Gastroesophageal sphincter (tissue), 4 donors: ENCODE results near the gene EPHB1. TPM values are rescaled to one million over a fixed set of nuclear protein-coding genes. Genes with fewer than 3 reads are reported as not detected.

ENCODE experiments used
- ATAC-seq: fragments of 150-250 bp; one replicate; pipeline ENCODE4 v1.9.1; 2016; ENCODE audit warnings: mild to moderate bottlenecking, moderate library complexity
- H3K27ac ChIP-seq, 4 donors: fragments of 200-600 bp; sonication (generic) in 3 of 4; 1 replicate in 3 of 4; 2 replicates in 1 of 4; pipeline ENCODE4 v1.5.1; 2016 to 2019
- H3K27me3 ChIP-seq: fragments of 200-600 bp; sonication (generic); one replicate; pipeline ENCODE4 v1.5.1; 2019
- H3K36me3 ChIP-seq, 2 donors: fragments of 200-600 bp; sonication (generic); one replicate each; pipeline ENCODE4 v1.5.1; 2019; ENCODE audit warnings: control low read depth in 1 of 2
- H3K4me1 ChIP-seq, 3 donors: fragments of 200-600 bp; sonication (generic); 1 replicate in 2 of 3; 2 replicates in 1 of 3; pipeline ENCODE4 v1.5.1; 2016 to 2019; ENCODE audit warnings: control low read depth in 2 of 3
- H3K4me3 ChIP-seq, 2 donors: fragments of 200-600 bp; sonication (generic); one replicate each; pipeline ENCODE4 v1.5.1; 2019; ENCODE audit warnings: mild to moderate bottlenecking in 1 of 2, moderate library complexity in 1 of 2
- H3K9me3 ChIP-seq, 3 donors: fragments of 200-600 bp; sonication (generic); one replicate each; pipeline ENCODE4 v1.5.1; 2017 to 2019; ENCODE audit warnings: control low read depth in 2 of 3
- CTCF ChIP-seq, 4 experiments: fragments of 200-600 bp in 2 of 4; fragments of 450-650 bp in 2 of 4; sonication (generic) in 1 of 4; IDR thresholded peaks; one replicate each; pipeline ENCODE4 v1.5.1; 2017 to 2019; ENCODE audit warnings: antibody characterized with exemption in 4 of 4, mild to moderate bottlenecking in 2 of 4, moderate library complexity in 2 of 4
- EP300 ChIP-seq: sonication (generic); formaldehyde crosslinking; IDR thresholded peaks from one replicate; pipeline ENCODE4 v1.6.1; 2017; ENCODE audit warnings: antibody characterized with exemption, mild to moderate bottlenecking
- POLR2A ChIP-seq, 2 donors: fragments of 450-650 bp; IDR thresholded peaks; one replicate each; pipeline ENCODE4 v1.6.1; 2017; ENCODE audit warnings: antibody characterized with exemption in 2 of 2, mild to moderate bottlenecking in 2 of 2, moderate library complexity in 1 of 2
- POLR2AphosphoS5 ChIP-seq: sonication (generic); formaldehyde crosslinking; IDR thresholded peaks from one replicate; pipeline ENCODE4 v1.6.1; 2017; ENCODE audit warnings: antibody characterized with exemption
- WGBS, 2 donors: methylation state at CpG; one replicate each; pipeline ENCODE4 v1.1.5; 2018; ENCODE audit warnings: low coverage in 1 of 2; 5-methylcytosine and 5-hydroxymethylcytosine counted together
- total RNA-seq, 4 donors: library from RNA; depleted of rRNA; stranded (reverse); fragments of >200 nt; gene quantifications; one replicate each; pipeline ENCODE4 v1.1.0, GENCODE V29; 2016

EPHB1 gene
- 1 to 10 TPM in 2 of 4 donors, under 1 TPM in 1, not detected in 1; 0.81 to 5.7 (median 2.5) TPM for total RNA-seq

GRCh38 chr3:134794950-134795745 lies at the start of gene EPHB1:
Gene EPHB1 (plus strand): TSS chr3:134795260.
- TF ChIP-seq POLR2AphosphoS5 (peak; percentile 56), POLR2A (IDR thresholded peaks at IDR 0.05) (no peak), EP300 (no peak), CTCF (IDR thresholded peaks at IDR 0.05) (peak in 3 of 4 experiments; percentile 70 to 95 (median 87))
- H3K36me3 ChIP-seq: no peaks in the 10 kb centered on the region
- H3K4me1 ChIP-seq: peaks cover 0 to 52% (median 20%) of the 10 kb centered on the region in 3 donors
- peak within 1 kb of the TSS; percentile 6 to 68 for H3K4me3 ChIP-seq
- H3K9me3 ChIP-seq: no peaks in the 10 kb centered on the region
- ATAC-seq: peak; percentile 86
- 3% methylated on average over 14 of the region's 70 CpGs; no CpG with 5 or more reads in 1 of the 2 donors for WGBS, 2 donors
- H3K27me3 ChIP-seq: peaks cover 34% of the 10 kb centered on the region
- peak within 1 kb of the TSS in 3 of 4 donors; percentile 51 to 86 (median 84) for H3K27ac ChIP-seq

GRCh38 chr3:134748698-134749097 lies 46.4 kb upstream of the EPHB1 start:
- Histone ChIP-seq H3K36me3 (no peaks in the 10 kb centered on the region), H3K4me1 (no peaks in the 10 kb centered on the region), H3K4me3 (no peak overlapping the region), H3K9me3 (no peaks in the 10 kb centered on the region), H3K27me3 (no peaks in the 10 kb centered on the region), H3K27ac (no peak overlapping the region)
- no peak for ATAC-seq
- no peak for TF ChIP-seq POLR2AphosphoS5
- no peak for TF ChIP-seq POLR2A (IDR thresholded peaks at IDR 0.05)
- TF ChIP-seq EP300: no peak
- TF ChIP-seq CTCF (IDR thresholded peaks at IDR 0.05): no peak
- WGBS, 2 donors: 88 to 100% methylated on average over 1 of the region's 1 CpG

- TF ChIP-seq EP300: no peak
- TF ChIP-seq CTCF (IDR thresholded peaks at IDR 0.05): no peak
- no peak for TF ChIP-seq POLR2A (IDR thresholded peaks at IDR 0.05)
- no peak for TF ChIP-seq POLR2AphosphoS5
- H3K27me3 ChIP-seq: no peaks in the 10 kb centered on the region
- no peaks in the 10 kb centered on the region for H3K4me1 ChIP-seq
- no peak overlapping the region for H3K27ac ChIP-seq
- no peaks in the 10 kb centered on the region for H3K9me3 ChIP-seq
- H3K4me3 ChIP-seq: no peak overlapping the region
- H3K36me3 ChIP-seq: no peaks in the 10 kb centered on the region
- no peak for ATAC-seq
- WGBS, 2 donors: 90% methylated on average over 2 of the region's 2 CpGs; no CpG with 5 or more reads in 1 of the 2 donors
These were observed 45.9 kb upstream of the EPHB1 start for GRCh38 chr3:134749174-134749573.

GRCh38 chr3:134749802-134750553 lies 45.1 kb upstream of the EPHB1 start:
- no peak for ATAC-seq
- TF ChIP-seq POLR2AphosphoS5 (no peak), POLR2A (IDR thresholded peaks at IDR 0.05) (no peak), CTCF (IDR thresholded peaks at IDR 0.05) (no peak), EP300 (no peak)
- Histone ChIP-seq H3K27me3 (no peaks in the 10 kb centered on the region), H3K4me3 (no peak overlapping the region), H3K36me3 (no peaks in the 10 kb centered on the region), H3K27ac (no peak overlapping the region), H3K9me3 (no peaks in the 10 kb centered on the region), H3K4me1 (no peaks in the 10 kb centered on the region)
- WGBS, 2 donors: 67 to 80% methylated on average over 1 to 4 of the region's 7 CpGs
